GM12878 (cell line): ENCODE data around the gene FOXO3.

Experiments
- CREB1 ChIP-seq: IDR thresholded peaks from 2 replicates; pipeline ENCODE4 v1.6.1; 2012; ENCODE audit warnings: low read depth, mild to moderate bottlenecking, inconsistent platforms
- MAX ChIP-seq: IDR thresholded peaks from 2 replicates; pipeline ENCODE4 v1.6.1; 2012; ENCODE audit warnings: low read depth, low read length, improper control_type of control experiment
- NFYB ChIP-seq: IDR thresholded peaks from 2 replicates; pipeline ENCODE4 v1.6.1; 2011; ENCODE audit warnings: low read depth, mild to moderate bottlenecking, low read length, improper control_type of control experiment, moderate library complexity; ENCODE audit not compliant: insufficient read depth
- RFX5 ChIP-seq: IDR thresholded peaks from 2 replicates; pipeline ENCODE4 v1.6.1; 2011; ENCODE audit warnings: low read depth, low read length, improper control_type of control experiment
- TBL1XR1 ChIP-seq: IDR thresholded peaks from 2 replicates; pipeline ENCODE4 v1.6.1; 2012; ENCODE audit warnings: low read depth, low read length, improper control_type of control experiment
- USF1 ChIP-seq: IDR thresholded peaks from 2 replicates; pipeline ENCODE4 v1.6.1; 2011; ENCODE audit warnings: borderline replicate concordance, low read depth, mild to moderate bottlenecking, moderate library complexity, mixed read lengths, low read length; ENCODE audit not compliant: insufficient read depth; ENCODE audit errors: extremely low read length
- TF ChIP-seq, protein P1 (sequence below), 3 experiments: IDR thresholded peaks in 2 of 3; conservative IDR thresholded peaks in 1 of 3; 2 replicates each; pipeline ENCODE4 v1.5.1; 2011; ENCODE audit warnings: low read depth in 3 of 3, low read length in 3 of 3, mild to moderate bottlenecking in 3 of 3, control low read depth in 2 of 3, moderate library complexity in 2 of 3, inconsistent platforms in 1 of 3, mixed read lengths in 1 of 3; ENCODE audit not compliant: control insufficient read depth in 2 of 3, insufficient read depth in 1 of 3; ENCODE audit errors: extremely low read depth in 1 of 3

- TF ChIP-seq RFX5, result no peak
- no peak for TF ChIP-seq USF1
- TF ChIP-seq MAX, result no peak
- TF ChIP-seq, protein P1, sequence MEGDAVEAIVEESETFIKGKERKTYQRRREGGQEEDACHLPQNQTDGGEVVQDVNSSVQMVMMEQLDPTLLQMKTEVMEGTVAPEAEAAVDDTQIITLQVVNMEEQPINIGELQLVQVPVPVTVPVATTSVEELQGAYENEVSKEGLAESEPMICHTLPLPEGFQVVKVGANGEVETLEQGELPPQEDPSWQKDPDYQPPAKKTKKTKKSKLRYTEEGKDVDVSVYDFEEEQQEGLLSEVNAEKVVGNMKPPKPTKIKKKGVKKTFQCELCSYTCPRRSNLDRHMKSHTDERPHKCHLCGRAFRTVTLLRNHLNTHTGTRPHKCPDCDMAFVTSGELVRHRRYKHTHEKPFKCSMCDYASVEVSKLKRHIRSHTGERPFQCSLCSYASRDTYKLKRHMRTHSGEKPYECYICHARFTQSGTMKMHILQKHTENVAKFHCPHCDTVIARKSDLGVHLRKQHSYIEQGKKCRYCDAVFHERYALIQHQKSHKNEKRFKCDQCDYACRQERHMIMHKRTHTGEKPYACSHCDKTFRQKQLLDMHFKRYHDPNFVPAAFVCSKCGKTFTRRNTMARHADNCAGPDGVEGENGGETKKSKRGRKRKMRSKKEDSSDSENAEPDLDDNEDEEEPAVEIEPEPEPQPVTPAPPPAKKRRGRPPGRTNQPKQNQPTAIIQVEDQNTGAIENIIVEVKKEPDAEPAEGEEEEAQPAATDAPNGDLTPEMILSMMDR (IDR thresholded peaks at IDR 0.05 in 2 of 3, conservative IDR thresholded peaks at IDR 0.05 in 1 of 3; ENCODE audit: control insufficient read depth in 2 of 3, extremely low read depth in 1 of 3, insufficient read depth in 1 of 3, low read depth in 3 of 3, low read length in 3 of 3), result no peak
- no peak for TF ChIP-seq NFYB
- TF ChIP-seq TBL1XR1, result no peak
- TF ChIP-seq CREB1, result no peak
Measured at GRCh38 chr6:108568551-108569305, 8.0 kb downstream of the FOXO3 start.
